Fibroblast of lung (primary cell): ENCODE results near the gene AZU1. TPM values are rescaled to one million over a fixed set of nuclear protein-coding genes. Genes with fewer than 3 reads are reported as not detected.

Experiments
- DNase-seq, 2 donors: peaks; one replicate each; pipeline versions ENCODE4 v3.0.0 to v3.0.0-alpha.2; 2010; ENCODE audit warnings: low read depth in 2 of 2
- H2AFZ ChIP-seq: 2 replicates; pipeline ENCODE4 v1.5.1; 2012; ENCODE audit warnings: low read length, control low read depth, inconsistent platforms
- H3K27ac ChIP-seq: 2 replicates; pipeline ENCODE4 v1.5.1; 2011; ENCODE audit warnings: low read length, control low read depth; ENCODE audit not compliant: insufficient read depth
- H3K27me3 ChIP-seq: 2 replicates; pipeline ENCODE4 v1.5.1; 2011; ENCODE audit warnings: mild to moderate bottlenecking, low read length; ENCODE audit not compliant: control insufficient read depth, insufficient read depth
- H3K36me3 ChIP-seq: 2 replicates; pipeline ENCODE4 v1.5.1; 2011; ENCODE audit warnings: low read length; ENCODE audit not compliant: control insufficient read depth, insufficient read depth
- H3K4me1 ChIP-seq: 2 replicates; pipeline ENCODE4 v1.5.1; 2011; ENCODE audit warnings: low read length; ENCODE audit not compliant: control insufficient read depth, insufficient read depth; ENCODE audit errors: extremely low read depth
- H3K4me2 ChIP-seq: 2 replicates; pipeline ENCODE4 v1.5.1; 2011; ENCODE audit warnings: low read length, control low read depth; ENCODE audit not compliant: insufficient read depth; ENCODE audit errors: extremely low read depth
- H3K4me3 ChIP-seq, 4 experiments: fragments of 200-600 bp in 1 of 4; sonication (generic) in 1 of 4; replicated peaks in 1 of 4; 2 replicates each; pipeline ENCODE4 v1.5.1; 2011 to 2016; ENCODE audit warnings: low read length in 4 of 4, low read depth in 3 of 4, mild to moderate bottlenecking in 3 of 4, control low read depth in 2 of 4, inconsistent platforms in 1 of 4, mixed read lengths in 1 of 4; ENCODE audit not compliant: insufficient read depth in 1 of 4; ENCODE audit errors: control extremely low read depth in 1 of 4
- H3K79me2 ChIP-seq: 2 replicates; pipeline ENCODE4 v1.5.1; 2012; ENCODE audit warnings: mild to moderate bottlenecking, low read length, inconsistent platforms; ENCODE audit not compliant: control insufficient read depth, insufficient read depth
- H3K9ac ChIP-seq: 2 replicates; pipeline ENCODE4 v1.5.1; 2011; ENCODE audit warnings: mild to moderate bottlenecking, low read length, control low read depth; ENCODE audit not compliant: insufficient read depth
- H3K9me3 ChIP-seq: 2 replicates; pipeline ENCODE4 v1.5.1; 2012; ENCODE audit warnings: low read depth, low read length; ENCODE audit not compliant: control insufficient read depth, insufficient read depth
- H4K20me1 ChIP-seq: 2 replicates; pipeline ENCODE4 v1.5.1; 2011; ENCODE audit warnings: low read length; ENCODE audit not compliant: control insufficient read depth, insufficient read depth; ENCODE audit errors: extremely low read depth
- EZH2 ChIP-seq: IDR thresholded peaks from 2 replicates; pipeline ENCODE4 v1.5.1; 2012; ENCODE audit warnings: low read length, control low read depth, mild to moderate bottlenecking; ENCODE audit errors: missing control alignments
- polyA plus RNA-seq, 2 donors: library from polyadenylated mRNA; depleted of rRNA in 1 of 2; stranded (reverse) in 1 of 2; unstranded in 1 of 2; fragments of >200 nt; gene quantifications; 2 replicates each; pipeline ENCODE4 v1.2.1, GENCODE V29; 2011 to 2012; ENCODE audit warnings: missing spikeins in 1 of 2
- total RNA-seq: library from RNA; depleted of rRNA; stranded (reverse); fragments of >200 nt; gene quantifications from 2 replicates; pipeline ENCODE4 v1.2.1, GENCODE V29; 2014
- TF ChIP-seq, protein P1 (sequence below), 2 donors: IDR thresholded peaks in 1 of 2; conservative IDR thresholded peaks in 1 of 2; 1 replicate in 1 of 2; 2 replicates in 1 of 2; pipeline ENCODE4 v1.5.1; 2011 to 2012; ENCODE audit warnings: low read length in 2 of 2, control low read depth in 1 of 2, inconsistent platforms in 1 of 2, low read depth in 1 of 2, mild to moderate bottlenecking in 1 of 2

Gene AZU1
- total and polyA plus RNA-seq, 2 donors (not counting 1 experiment from before 2014, with no cell fraction given): 0.17 TPM; not detected in 1

- no peaks in the 10 kb centered on the region for H3K36me3 ChIP-seq
- no peak overlapping the region for H2AFZ ChIP-seq
- H3K9me3 ChIP-seq: no peaks in the 10 kb centered on the region
- TF ChIP-seq EZH2: no peak
- TF ChIP-seq, protein P1, sequence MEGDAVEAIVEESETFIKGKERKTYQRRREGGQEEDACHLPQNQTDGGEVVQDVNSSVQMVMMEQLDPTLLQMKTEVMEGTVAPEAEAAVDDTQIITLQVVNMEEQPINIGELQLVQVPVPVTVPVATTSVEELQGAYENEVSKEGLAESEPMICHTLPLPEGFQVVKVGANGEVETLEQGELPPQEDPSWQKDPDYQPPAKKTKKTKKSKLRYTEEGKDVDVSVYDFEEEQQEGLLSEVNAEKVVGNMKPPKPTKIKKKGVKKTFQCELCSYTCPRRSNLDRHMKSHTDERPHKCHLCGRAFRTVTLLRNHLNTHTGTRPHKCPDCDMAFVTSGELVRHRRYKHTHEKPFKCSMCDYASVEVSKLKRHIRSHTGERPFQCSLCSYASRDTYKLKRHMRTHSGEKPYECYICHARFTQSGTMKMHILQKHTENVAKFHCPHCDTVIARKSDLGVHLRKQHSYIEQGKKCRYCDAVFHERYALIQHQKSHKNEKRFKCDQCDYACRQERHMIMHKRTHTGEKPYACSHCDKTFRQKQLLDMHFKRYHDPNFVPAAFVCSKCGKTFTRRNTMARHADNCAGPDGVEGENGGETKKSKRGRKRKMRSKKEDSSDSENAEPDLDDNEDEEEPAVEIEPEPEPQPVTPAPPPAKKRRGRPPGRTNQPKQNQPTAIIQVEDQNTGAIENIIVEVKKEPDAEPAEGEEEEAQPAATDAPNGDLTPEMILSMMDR (conservative IDR thresholded peaks at IDR 0.05 in 1 of 2, IDR thresholded peaks at IDR 0.05 in 1 of 2; ENCODE audit: low read depth in 1 of 2, low read length in 2 of 2): no peak
- H3K27ac ChIP-seq: no peak overlapping the region
- H3K9ac ChIP-seq: no peak overlapping the region
- H3K27me3 ChIP-seq: no peaks in the 10 kb centered on the region
- DNase-seq: no peak
- no peak overlapping the region for H3K4me3 ChIP-seq
- H3K79me2 ChIP-seq: no peaks in the 10 kb centered on the region
- no peak overlapping the region for H3K4me2 ChIP-seq
- H3K4me1 ChIP-seq: peaks cover 8% of the 10 kb centered on the region
- no peaks in the 10 kb centered on the region for H4K20me1 ChIP-seq
Observed at GRCh38 chr19:784541-784940, 43.1 kb upstream of the AZU1 start.

DNA sequence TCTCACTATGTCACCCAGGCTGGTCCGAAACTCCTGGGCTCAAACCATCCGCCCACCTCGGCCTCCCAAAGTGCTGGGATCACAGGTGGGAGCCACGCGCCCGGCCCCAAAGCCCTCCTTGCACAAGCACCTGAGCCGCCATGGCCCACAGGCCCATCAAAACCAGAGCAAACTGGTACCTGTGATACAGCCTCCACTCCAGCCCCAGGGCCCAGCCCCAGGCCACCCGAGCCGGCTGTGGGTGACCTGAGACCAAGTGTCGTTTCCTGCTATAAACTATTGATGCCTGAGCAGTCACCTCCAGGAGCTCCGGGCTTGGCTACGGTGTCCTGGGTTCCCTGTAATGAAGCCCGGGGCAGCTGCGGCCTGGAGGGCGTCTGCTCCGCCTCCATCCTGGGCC lies 40.1 kb upstream of the AZU1 start:
- TF ChIP-seq, protein P1 (conservative IDR thresholded peaks at IDR 0.05 in 1 of 2, IDR thresholded peaks at IDR 0.05 in 1 of 2; ENCODE audit: low read depth in 1 of 2, low read length in 2 of 2): no peak
- TF ChIP-seq EZH2: no peak
- Histone ChIP-seq H2AFZ (no peak overlapping the region), H3K36me3 (no peaks in the 10 kb centered on the region)

DNA sequence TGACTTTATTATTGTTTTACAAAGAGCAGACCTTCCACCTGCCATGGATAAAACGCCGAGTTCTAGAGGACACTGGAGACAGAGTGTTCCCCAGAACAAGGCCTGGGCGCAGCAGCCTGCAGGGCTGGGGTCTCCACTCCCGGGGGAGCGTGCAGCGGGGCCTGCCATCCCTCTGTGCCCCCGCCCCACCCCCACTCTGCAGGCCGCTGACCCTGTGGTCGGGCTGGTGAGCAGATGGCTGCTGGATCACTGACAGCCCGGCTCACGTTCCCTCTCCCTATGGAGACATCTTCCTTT lies 39.0 kb upstream of the AZU1 start:
- no peaks in the 10 kb centered on the region for H3K79me2 ChIP-seq
- no peaks in the 10 kb centered on the region for H3K9me3 ChIP-seq
- H3K9ac ChIP-seq: no peak overlapping the region
- no peak overlapping the region for H2AFZ ChIP-seq
- no peak overlapping the region for H3K4me3 ChIP-seq
- TF ChIP-seq, protein P1 (conservative IDR thresholded peaks at IDR 0.05 in 1 of 2, IDR thresholded peaks at IDR 0.05 in 1 of 2; ENCODE audit: low read depth in 1 of 2, low read length in 2 of 2): no peak
- TF ChIP-seq EZH2: no peak
- no peak for DNase-seq
- no peaks in the 10 kb centered on the region for H3K36me3 ChIP-seq
- H3K4me2 ChIP-seq: no peak overlapping the region
- peaks cover 4% of the 10 kb centered on the region for H3K4me1 ChIP-seq
- H4K20me1 ChIP-seq: no peaks in the 10 kb centered on the region
- no peak overlapping the region for H3K27ac ChIP-seq
- H3K27me3 ChIP-seq: no peaks in the 10 kb centered on the region

More for the DNA sequence above, 40.1 kb upstream of the AZU1 start:
- Histone ChIP-seq H3K4me1 (peaks cover 4% of the 10 kb centered on the region), H3K9me3 (no peaks in the 10 kb centered on the region), H4K20me1 (no peaks in the 10 kb centered on the region), H3K27ac (no peak overlapping the region), H3K27me3 (no peaks in the 10 kb centered on the region), H3K9ac (no peak overlapping the region), H3K4me3 (no peak overlapping the region), H3K79me2 (no peaks in the 10 kb centered on the region), H3K4me2 (no peak overlapping the region)
- no peak for DNase-seq
